SHP77 (cell line): Measurements from ENCODE around the gene TWIST2.
A peak's percentile ranks its signal among the peaks of the same experiment; 100 is the strongest.

Experiments used
- DNase-seq, 2 experiments: peaks; one replicate each; lab custom pipeline; 2025; lab: John Stamatoyannopoulos, UW

TWIST2 gene

GRCh38 chr2:238941262-238941792, 93.4 kb downstream of the TWIST2 start:
- DNase-seq = no peak

GRCh38 chr2:238942080-238942725, 94.3 kb downstream of the TWIST2 start:
- no peak for DNase-seq

DNA sequence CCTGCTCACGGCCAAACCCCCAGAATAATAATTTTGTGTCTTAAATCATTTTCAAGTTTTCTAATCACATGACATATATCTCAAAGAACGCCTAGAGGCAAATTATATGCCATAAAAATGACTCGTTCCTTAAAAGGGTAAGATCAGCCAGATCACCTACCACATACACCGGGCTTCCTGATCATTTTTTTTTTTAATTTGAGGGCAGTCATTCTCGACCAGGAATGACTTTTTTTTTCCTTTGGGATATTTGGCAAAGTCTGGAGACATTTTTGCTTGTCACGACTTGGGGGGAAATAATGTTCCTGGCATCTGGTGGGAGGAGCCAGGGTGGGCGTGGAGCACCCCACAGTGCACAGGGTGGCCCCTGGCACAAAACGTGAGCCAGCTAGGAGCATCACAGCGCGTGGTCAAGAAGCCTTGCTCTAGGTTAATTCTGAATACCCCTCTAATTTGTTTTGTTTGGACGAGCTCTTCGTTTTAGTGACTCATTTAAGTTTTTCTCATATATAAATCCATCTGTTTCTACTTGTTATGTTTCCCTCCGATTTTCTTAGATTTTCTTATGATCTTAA, 94.9 kb downstream of the TWIST2 start:
- no peak for DNase-seq

DNA sequence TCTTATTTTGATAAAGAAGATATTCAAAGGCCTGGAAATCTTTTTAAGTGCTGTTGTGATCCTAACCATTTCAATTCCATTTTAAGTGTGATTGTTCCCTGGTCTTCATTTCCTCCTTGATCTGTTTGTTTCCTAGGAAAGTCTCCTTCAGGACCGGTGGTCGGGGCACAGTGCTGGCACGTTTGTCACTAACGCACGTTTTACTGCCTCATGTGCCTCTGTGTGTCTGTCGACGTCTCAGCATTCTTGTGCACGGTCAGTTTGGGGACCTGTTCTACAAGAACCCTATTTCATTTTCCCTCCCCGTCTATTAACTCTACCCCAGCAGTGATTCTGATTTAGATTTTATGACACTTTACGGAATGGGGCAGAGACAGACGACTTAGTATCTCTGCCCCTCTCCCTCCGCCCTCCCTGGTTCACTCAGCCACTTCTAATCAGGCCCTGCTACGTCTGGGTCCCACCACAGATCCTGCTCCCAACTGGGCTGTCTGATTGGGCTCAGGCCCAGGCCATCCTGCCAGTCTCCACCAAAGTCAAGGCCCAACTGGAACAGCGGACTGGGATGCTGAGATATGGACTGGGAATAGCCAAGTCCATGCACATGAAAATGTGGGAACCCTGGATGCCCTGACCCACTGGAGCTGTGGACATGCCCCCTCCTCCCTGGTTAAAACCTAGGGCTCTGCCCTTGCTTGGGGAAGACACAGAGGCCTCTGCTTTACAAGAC, 95.6 kb downstream of the TWIST2 start:
- DNase-seq = no peak

DNA sequence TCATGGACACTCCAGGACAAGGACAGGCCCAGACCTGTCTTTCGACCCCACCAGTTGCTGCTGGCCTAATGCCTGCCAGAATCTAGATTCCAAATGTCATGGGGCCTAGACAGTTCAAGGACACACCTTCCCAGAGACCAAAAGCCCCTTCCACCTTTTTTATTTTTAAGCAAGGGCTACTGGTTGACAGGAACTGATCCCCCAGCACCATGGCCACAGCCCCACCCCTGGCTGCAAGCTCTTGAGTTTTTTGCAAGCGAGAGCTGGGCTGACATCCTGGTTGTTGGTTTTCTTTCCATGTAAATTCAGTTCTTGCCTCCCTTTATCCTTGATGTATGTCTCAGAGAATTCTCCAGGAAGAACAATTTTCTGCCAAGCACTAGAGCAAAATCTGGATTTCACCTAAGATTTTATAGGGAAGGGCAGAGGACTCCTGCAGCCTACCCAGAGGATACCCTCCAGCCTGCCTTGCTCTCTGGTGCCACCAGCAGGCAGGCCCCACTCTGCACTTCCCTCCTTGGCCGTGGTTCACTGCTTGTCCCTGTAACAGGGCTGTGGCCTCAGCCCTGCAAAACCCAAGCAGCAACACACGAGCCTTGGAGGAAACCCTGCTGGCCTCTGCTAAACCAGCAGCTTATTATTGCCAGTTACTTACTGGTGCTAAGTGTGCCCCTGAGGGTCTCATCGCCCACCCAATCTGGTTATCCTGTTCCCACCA, 97.7 kb downstream of the TWIST2 start:
- DNase-seq = peak in 1 of 2 experiments; percentile 26

GRCh38 chr2:238946318-238947242, 98.7 kb downstream of the TWIST2 start:
- DNase-seq = no peak

- no peak for DNase-seq
Measured at GRCh38 chr2:238947243-238947760, 99.4 kb downstream of the TWIST2 start.

- no peak for DNase-seq
Measured at GRCh38 chr2:238947920-238948710, 100.2 kb downstream of the TWIST2 start.

DNA sequence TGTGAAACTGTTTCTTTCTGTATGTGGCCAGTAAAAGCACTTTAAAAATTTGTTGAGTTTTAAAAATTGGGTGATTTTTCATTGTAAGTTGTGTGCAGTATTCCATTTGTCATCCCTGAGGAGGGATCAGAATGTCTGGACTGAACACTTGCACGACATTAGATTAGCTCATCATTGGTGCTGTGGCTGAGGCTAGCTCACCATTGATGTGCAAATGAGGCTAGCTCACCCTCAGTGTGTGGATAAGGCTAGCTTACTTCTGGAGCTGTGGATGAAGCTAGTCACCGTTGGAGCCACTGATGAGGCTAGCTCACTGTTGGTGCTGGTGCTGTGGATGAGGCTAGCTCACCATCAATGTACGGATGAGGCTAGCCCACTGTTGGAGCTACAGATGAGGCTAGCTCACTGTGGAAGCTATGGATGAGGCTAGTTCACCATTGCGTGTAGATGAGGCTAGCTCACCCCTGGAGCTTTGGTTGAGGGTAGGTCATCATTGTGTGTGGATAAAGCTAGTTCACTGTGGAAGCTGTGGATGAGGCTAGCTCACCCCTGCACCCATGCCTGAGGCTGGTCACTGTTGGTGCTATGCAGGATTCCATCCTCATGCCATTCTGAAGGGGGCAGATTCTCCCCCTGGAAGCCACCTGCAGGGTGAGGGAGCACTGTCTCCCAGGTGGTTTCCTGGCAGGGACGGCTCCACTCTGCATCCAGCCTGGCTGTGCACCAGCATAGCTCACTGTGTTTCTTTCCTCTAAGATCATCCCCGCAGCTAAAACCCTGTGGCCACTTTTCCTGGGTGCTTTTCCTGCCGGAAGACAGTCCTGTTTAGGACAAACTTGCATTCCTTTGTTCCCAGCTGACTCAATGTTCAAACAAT, 101.1 kb downstream of the TWIST2 start:
- DNase-seq = no peak

DNA sequence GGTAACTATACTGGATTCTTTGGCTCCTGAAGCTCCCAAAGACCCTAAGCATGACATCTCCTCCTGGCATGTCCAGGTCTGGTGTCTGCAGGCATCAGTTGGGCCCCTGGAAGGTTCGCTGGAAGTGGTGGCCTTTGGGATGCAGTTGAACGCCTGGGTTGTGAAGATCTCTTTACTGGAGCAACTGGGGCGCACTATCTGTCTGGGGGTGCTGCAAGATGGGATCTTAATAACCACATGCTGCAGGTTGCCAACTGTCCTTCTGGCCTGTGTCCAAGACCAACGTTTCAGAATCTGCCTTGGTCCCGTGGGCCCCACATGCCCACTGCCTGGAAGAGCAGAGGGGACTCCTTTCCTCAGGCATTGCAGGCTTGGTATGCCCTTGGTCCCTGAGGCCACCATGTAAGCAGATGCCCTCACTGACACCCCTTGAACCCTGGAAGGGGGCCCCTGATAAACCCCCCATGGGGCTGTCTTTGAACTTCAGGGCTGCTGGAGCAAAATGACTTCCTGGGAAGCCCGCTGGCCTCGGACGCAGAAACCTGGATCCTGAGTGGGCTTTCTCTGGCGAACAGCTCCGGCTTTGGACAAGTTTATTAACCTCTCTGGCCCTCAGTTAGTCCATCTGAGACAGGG, 101.9 kb downstream of the TWIST2 start:
- DNase-seq = no peak

DNA sequence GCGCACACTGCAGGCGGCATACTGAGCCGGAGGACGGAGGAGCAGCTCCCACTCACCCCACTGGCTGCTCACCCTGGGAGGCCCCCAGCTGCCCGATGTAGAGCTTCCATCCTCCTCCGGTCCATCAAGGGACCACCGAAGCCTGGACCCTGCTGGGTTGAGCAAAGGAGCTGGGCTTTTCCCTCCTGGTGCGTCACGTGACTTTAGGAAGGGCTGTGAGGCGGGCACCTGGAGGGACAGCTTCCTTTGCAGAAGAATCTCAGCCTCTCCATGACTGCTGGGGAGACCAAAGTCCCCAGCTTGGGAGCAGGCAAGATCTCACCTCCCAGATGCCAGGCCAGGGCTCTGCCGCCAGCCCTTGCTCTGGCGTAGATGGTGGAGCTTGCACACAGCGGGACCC, 102.7 kb downstream of the TWIST2 start:
- DNase-seq = no peak

DNA sequence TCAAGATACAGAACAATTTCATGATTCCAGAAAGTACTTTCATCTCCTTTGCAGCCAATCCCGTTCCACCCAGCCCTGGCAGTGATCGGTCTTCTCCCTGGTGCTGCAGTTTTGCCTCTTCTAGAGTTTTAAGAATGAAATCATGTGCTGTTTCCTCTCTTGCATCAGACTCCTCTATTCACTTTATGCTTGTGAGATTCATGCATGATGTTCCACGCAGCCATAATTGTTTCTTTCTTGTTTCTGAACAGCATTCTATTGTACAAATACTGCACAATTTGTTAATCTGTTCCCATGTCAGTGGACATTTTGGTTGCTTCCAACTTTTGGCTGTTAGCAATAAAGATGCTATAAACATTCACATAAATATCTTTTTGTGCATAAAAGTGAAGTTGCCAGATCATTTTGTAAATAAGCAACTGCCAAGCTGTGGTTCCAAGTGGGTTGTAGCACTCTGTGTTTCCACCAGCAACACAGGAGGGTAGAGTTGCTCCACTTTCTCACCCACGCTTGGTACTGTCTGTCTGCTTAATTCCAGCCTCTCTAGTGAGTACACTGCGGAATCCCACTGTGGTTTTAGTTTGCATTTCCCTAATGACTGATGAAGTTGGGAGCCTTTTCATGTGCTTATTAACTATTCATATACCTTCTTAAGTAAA, 104.5 kb downstream of the TWIST2 start:
- DNase-seq = no peak

DNA sequence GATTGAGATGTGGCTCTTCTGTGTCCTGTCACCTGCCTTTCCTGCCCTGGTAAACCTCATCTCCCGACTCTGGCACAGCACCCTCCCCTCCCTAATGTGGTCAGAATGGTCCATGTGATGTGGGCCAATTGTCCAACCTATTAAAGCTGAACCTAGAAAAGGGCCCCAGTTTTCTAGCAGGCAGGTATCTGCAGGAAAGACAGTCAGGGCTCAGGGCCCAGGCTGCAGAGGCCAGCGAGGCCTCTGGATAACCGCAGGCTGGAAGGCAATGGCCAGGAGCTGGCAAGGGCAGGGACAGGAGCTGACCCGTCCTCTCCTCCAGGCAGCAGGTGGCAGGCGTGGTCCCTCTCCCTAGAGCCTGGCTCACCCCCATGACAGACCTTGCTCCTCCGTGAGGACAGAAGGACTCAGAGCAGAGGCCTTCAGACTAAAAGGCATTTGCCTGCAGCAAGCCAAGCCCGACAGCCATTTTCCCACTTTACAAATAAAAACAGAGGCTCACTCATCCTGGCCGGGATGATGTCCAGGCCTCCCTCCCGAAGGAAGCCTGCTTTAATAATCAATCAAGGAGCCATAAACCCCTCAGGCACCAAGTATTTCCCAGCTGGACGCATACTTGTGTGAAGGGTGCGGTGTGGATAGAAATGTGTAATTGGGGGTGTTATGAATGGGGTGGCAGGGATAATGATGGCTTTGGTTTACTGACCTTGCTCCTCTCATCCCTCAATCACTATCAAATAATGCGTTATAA, 107.1 kb downstream of the TWIST2 start:
- DNase-seq = no peak

DNA sequence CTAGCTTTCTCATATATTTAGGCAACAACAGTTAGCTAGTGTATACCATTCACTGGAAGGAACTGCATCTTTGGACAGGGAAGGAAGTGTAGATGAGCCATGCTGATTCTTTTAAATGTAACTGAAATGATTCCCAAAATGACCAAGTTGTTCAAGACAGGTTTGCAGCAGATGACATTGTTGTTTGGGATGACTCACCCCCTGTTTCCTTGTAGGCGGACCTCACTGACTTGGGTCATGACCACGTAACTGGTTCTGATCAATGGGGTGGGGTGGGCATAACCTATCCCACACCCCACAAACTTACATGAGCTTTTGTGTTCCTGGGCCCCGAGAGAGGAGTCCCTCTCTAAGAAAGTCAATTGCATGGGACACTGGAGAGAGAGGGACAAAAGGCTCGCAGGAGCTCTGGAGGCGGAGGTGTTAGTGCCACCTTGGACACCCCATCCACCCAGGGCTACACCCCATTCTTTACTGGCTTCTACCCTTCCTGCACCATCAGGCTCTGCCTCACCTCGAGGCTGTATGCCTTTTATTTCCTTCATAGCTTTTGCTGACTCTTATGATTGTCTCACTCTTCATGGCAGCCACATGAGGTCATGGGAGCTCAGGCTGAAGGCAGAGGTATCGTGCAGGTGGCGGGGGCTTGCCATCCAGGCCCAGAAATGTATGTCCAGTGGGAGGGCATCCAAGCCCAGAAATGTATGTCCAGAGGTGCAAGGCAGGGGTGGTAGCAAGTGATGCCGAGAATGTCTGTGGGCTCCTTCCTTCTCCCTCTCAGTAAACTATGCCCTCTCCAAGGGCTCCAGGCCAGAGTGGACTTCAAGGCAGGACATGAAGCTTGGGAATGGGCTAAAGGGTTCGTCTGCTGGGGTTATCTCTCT, 108.0 kb downstream of the TWIST2 start:
- no peak for DNase-seq

DNA sequence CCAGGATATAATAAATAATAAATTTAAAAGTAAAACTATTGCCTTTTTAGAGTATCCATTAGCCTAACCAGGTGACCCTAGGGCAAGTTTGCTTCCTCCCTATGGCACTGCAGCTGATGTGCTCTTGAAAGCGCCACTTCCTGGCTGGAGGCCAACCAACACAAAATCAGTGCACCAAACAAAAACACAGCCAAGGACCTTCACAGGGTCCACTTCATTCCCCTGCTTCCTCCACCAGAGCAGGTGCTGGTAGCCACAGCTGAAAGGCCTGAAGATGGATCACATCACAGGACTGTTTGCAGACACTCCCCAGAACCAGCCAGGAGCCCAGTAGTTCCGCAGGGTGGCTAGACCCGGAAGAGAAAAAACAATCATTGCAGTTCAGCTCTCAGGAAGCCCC, 108.8 kb downstream of the TWIST2 start:
- peak; percentile 22 to 26 for DNase-seq
